ENCODE results near the gene PPIC.
A peak's percentile ranks its signal among the peaks of the same experiment; 100 is the strongest.

Gene PPIC

DNA sequence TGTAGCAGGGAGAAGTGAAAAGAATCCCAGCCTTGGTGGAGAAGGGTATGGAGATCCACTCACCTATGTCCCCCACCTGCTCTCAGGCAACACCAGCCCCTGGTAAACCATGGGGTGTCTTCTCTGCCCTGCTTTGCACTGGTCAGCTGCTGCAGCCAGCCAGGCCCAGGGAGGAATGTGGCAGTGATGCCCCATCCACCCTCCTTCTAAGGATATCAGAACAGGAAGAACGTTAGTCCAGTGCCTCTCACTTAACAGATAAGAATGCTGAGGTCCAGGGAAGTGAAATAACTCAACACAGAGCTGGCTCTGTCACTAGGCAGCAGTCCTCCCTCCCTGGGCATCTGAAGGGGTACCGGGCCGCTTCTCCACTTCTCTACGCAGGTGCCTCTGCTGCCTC, 9.7 kb upstream of the PPIC start:
- Histone ChIP-seq H3K36me3 (no peaks in the 10 kb centered on the region), H3K9me3 (ENCODE audit: severe bottlenecking) (no peaks in the 10 kb centered on the region), H3K27me3 (ENCODE audit: insufficient read depth, low read depth, severe bottlenecking) (no peaks in the 10 kb centered on the region), H3K4me3 (ENCODE audit: low read depth, low read length) (no peak overlapping the region), H3K27ac (no peak overlapping the region)
- no peak for DNase-seq
- TF ChIP-seq, protein P1, sequence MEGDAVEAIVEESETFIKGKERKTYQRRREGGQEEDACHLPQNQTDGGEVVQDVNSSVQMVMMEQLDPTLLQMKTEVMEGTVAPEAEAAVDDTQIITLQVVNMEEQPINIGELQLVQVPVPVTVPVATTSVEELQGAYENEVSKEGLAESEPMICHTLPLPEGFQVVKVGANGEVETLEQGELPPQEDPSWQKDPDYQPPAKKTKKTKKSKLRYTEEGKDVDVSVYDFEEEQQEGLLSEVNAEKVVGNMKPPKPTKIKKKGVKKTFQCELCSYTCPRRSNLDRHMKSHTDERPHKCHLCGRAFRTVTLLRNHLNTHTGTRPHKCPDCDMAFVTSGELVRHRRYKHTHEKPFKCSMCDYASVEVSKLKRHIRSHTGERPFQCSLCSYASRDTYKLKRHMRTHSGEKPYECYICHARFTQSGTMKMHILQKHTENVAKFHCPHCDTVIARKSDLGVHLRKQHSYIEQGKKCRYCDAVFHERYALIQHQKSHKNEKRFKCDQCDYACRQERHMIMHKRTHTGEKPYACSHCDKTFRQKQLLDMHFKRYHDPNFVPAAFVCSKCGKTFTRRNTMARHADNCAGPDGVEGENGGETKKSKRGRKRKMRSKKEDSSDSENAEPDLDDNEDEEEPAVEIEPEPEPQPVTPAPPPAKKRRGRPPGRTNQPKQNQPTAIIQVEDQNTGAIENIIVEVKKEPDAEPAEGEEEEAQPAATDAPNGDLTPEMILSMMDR (IDR thresholded peaks at IDR 0.05; ENCODE audit: low read depth, low read length), result no peak

DNA sequence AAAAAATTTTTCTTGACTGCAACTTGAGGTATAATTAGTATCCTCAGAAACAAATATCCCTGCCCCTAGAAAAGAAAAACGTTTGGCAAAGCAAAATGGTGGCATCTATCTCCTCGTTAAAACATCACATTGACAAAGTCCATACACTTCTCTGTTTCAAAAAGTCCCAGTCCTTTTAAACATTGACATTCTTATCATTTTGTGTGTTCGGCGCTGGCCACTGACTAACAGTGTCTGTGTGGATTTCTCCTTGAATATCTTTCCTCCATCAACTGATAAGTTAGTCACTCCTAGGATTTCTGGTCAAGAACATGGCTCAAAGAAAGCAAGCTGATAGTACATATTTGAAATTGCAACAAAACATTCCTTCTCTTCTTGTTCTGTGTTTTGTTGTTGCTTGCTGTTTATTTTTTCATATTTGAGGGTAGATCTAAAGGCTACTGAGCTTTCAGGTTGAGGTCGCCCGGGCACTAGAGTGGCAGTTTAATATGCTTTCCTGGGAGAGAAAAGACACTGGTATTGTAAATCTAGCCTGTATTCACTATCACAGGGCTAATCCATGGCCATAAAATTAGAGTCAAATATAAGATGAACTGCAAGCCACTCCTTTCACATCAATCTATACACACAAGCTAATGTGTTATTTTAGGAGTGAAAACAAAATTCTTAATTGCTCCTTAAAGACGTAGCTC, 8.5 kb upstream of the PPIC start:
- TF ChIP-seq, protein P1 (IDR thresholded peaks at IDR 0.05; ENCODE audit: low read depth, low read length), result no peak
- no peak for DNase-seq
- no peak overlapping the region for H3K27ac ChIP-seq
- H3K4me3 ChIP-seq (ENCODE audit: low read depth, low read length), result no peak overlapping the region
- no peaks in the 10 kb centered on the region for H3K36me3 ChIP-seq
- no peaks in the 10 kb centered on the region for H3K27me3 ChIP-seq (ENCODE audit: insufficient read depth, low read depth, severe bottlenecking)
- H3K9me3 ChIP-seq (ENCODE audit: severe bottlenecking), result no peaks in the 10 kb centered on the region

DNA sequence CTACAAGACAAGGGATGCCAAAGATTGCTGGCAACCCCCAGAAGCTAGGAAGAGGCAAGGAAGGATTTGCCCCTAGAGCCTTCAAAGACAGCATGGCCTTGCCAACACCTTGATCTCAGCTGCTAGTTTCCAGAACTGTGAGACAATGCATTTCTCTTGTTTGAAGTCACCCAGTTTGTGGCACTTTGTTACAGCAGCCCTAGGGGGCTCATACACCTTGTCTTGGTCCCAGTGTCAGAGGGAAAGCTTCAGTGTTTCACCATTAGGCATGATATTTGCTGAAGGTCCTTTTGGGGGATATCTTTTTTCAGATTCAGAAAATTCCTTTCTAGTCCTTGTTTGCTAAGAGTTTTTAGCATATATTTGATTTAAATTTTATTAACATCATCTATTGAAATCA, 3.1 kb upstream of the PPIC start:
- no peak overlapping the region for H3K27ac ChIP-seq
- H3K4me3 ChIP-seq (ENCODE audit: low read depth, low read length), result no peak overlapping the region
- no peaks in the 10 kb centered on the region for H3K9me3 ChIP-seq (ENCODE audit: severe bottlenecking)
- DNase-seq, result no peak
- H3K27me3 ChIP-seq (ENCODE audit: insufficient read depth, low read depth, severe bottlenecking), result peaks cover 6% of the 10 kb centered on the region
- TF ChIP-seq, protein P1 (IDR thresholded peaks at IDR 0.05; ENCODE audit: low read depth, low read length), result no peak
- H3K36me3 ChIP-seq, result peaks cover 4% of the 10 kb centered on the region; the same call in 1 of the 2 replicates

DNA sequence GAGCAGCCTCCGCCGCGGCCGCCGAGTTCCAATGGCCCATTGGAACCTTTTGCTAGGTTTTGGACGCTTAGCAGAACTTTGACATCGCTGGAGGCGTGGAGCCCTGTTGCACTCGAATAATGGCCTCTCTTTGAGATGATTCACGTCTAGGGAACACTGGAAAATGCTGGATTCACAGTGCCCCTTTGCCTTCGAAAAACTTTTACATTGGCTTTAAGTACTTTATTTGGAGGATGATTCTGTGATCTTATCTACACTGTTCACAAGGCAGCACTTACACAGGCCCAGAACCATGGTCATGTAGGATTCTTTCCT, 536 bp upstream of the PPIC start:
- Histone ChIP-seq H3K4me3 (ENCODE audit: low read depth, low read length) (peak overlapping the region; percentile 80), H3K9me3 (ENCODE audit: severe bottlenecking) (no peaks in the 10 kb centered on the region), H3K36me3 (peaks cover 4% of the 10 kb centered on the region; the same call in 1 of the 2 replicates), H3K27ac (no peak overlapping the region), H3K27me3 (ENCODE audit: insufficient read depth, low read depth, severe bottlenecking) (peaks cover 6% of the 10 kb centered on the region)
- TF ChIP-seq, protein P1 (IDR thresholded peaks at IDR 0.05; ENCODE audit: low read depth, low read length), result no peak
- no peak for DNase-seq

DNA sequence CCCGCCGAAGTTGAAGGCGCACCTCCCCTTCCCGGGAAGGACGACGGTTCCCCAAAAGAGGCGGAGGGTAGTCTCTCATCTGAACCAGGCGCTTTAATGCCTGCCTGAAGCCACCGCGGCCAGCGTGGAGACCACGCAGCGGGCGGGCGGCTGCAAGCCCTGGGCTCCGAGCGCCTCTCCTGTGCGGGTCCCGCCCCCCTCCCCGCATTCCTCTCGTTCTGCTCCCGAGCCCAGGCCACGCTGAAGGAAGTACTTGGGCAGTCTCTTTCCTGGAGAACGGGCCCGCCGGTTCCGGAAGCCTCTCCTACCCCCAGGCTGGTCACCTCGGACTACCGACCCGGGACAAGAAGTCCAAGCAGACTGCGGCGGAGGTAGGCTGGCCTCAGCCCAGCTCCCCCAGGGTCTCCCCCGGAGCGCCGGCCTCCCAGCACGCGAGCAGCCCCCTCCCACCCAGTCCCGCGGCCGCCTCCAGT, 571 bp downstream of the PPIC start:
- TF ChIP-seq, protein P1 (IDR thresholded peaks at IDR 0.05; ENCODE audit: low read depth, low read length), result no peak
- Histone ChIP-seq H3K36me3 (peaks cover 4% of the 10 kb centered on the region; the same call in 1 of the 2 replicates), H3K27me3 (ENCODE audit: insufficient read depth, low read depth, severe bottlenecking) (peaks cover 6% of the 10 kb centered on the region), H3K4me3 (ENCODE audit: low read depth, low read length) (peak overlapping the region; percentile 80), H3K9me3 (ENCODE audit: severe bottlenecking) (no peaks in the 10 kb centered on the region), H3K27ac (no peak overlapping the region)
- DNase-seq, result peak; percentile 43
